HCT116 (cell line): ENCODE results near the gene INHBA. TPM values are rescaled to one million over a fixed set of nuclear protein-coding genes. Genes with fewer than 3 reads are reported as not detected.

ENCODE experiments used
- ATAC-seq: fragments of 200-7000 bp; cut with Tn5 transposase; 2 replicates; pipeline ENCODE4 v1.9.1; 2020; ENCODE audit warnings: mild to moderate bottlenecking, moderate library complexity
- BruUV-seq: library from RNA; stranded (reverse); fragments of 400-500 nt; replicated peaks from 2 replicates; lab custom pipeline; 2021; lab: Mats Ljungman, UMichigan
- CTCF ChIA-PET: fragments of 300-600 bp; sonication (Branson Sonifier 250); formaldehyde crosslinking; loops from one replicate; lab custom pipeline; 2021; ENCODE audit warnings: antibody characterized with exemption; lab: Charles Lee
- POLR2A ChIA-PET: fragments of 300-600, 350-600 bp; sonication (Branson Sonifier 250); formaldehyde crosslinking; loops from one replicate; lab custom pipeline; 2021; ENCODE audit warnings: antibody characterized with exemption; lab: Charles Lee
- RAD21 ChIA-PET, 2 experiments: fragments of 300-600 bp; sonication (Branson Sonifier 250); formaldehyde crosslinking; loops; one replicate each; lab custom pipeline; 2023; ENCODE audit warnings: low total read pairs in 2 of 2; ENCODE audit not compliant: uncharacterized antibody in 2 of 2, unreplicated experiment in 2 of 2, low non-redundant PET in 1 of 2; lab: Charles Lee
- DNase-seq: peaks from one replicate; pipeline ENCODE4 v3.0.0-alpha.2; 2010; ENCODE audit warnings: low read depth, low spot score
- H2AFZ ChIP-seq: fragments of 200-600 bp; shearing (Covaris generic), sonication (generic); 2 replicates; pipeline ENCODE4 v1.6.1; 2017; ENCODE audit warnings: low read depth, mixed run types, mixed read lengths, antibody characterized with exemption, low read length; ENCODE audit not compliant: poor library complexity, severe bottlenecking
- H3K27ac ChIP-seq: 2 replicates; pipeline ENCODE4 v1.5.1; 2012; ENCODE audit warnings: low read depth, low read length
- H3K27me3 ChIP-seq: fragments of 200-600 bp; sonication (generic); 2 replicates; pipeline ENCODE4 v1.6.1; 2016; ENCODE audit warnings: mixed run types, low read length, mixed read lengths; ENCODE audit not compliant: insufficient read depth
- H3K36me3 ChIP-seq, 2 experiments: fragments of 200-500 bp in 1 of 2; fragments of 200-600 bp in 1 of 2; sonication (Bioruptor generic) in 1 of 2; sonication (generic) in 1 of 2; 2 replicates each; pipeline versions ENCODE4 v1.5.1 to v1.6.1; 2014 to 2016; ENCODE audit warnings: low read length in 2 of 2, inconsistent platforms in 1 of 2, mixed read lengths in 1 of 2, mixed run types in 1 of 2; ENCODE audit not compliant: insufficient read depth in 2 of 2, control insufficient read depth in 1 of 2
- H3K4me1 ChIP-seq, 2 experiments: fragments of 200-600 bp in 1 of 2; sonication (generic) in 1 of 2; 2 replicates each; pipeline versions ENCODE4 v1.5.1 to v1.6.1; 2012 to 2017; ENCODE audit warnings: low read length in 2 of 2, inconsistent platforms in 1 of 2, mild to moderate bottlenecking in 1 of 2, mixed read lengths in 1 of 2, mixed run types in 1 of 2, moderate library complexity in 1 of 2; ENCODE audit not compliant: insufficient read depth in 2 of 2, control insufficient read depth in 1 of 2
- H3K4me2 ChIP-seq: fragments of 200-600 bp; sonication (generic); 2 replicates; pipeline ENCODE4 v1.6.1; 2017; ENCODE audit warnings: mixed run types, low read length, mixed read lengths
- H3K4me3 ChIP-seq, 2 experiments: fragments of 200-600 bp in 1 of 2; sonication (generic) in 1 of 2; replicated peaks in 1 of 2; 2 replicates each; pipeline ENCODE4 v1.5.1; 2011 to 2016; ENCODE audit warnings: low read length in 2 of 2, control low read depth in 1 of 2, low read depth in 1 of 2, mild to moderate bottlenecking in 1 of 2, mixed read lengths in 1 of 2, mixed run types in 1 of 2
- H3K79me2 ChIP-seq: fragments of 200-600 bp; sonication (generic); 2 replicates; pipeline ENCODE4 v1.6.1; 2017; ENCODE audit warnings: mild to moderate bottlenecking, mixed run types, low read length, moderate library complexity, mixed read lengths; ENCODE audit not compliant: insufficient read depth
- H3K9ac ChIP-seq: fragments of 200-600 bp; sonication (generic); 2 replicates; pipeline ENCODE4 v1.6.1; 2016; ENCODE audit warnings: low read length, mixed read lengths
- H3K9me2 ChIP-seq: fragments of 200-600 bp; sonication (generic), shearing (Covaris generic); 2 replicates; pipeline ENCODE4 v1.6.1; 2017; ENCODE audit warnings: mixed run types, mild to moderate bottlenecking, moderate library complexity; ENCODE audit not compliant: insufficient read depth
- H3K9me3 ChIP-seq, 2 experiments: fragments of 200-500 bp in 1 of 2; fragments of 200-600 bp in 1 of 2; sonication (Bioruptor generic) in 1 of 2; sonication (generic) in 1 of 2; 2 replicates each; pipeline ENCODE4 v1.6.1; 2014 to 2017; ENCODE audit warnings: low read length in 2 of 2, mixed read lengths in 2 of 2, inconsistent platforms in 1 of 2, low read depth in 1 of 2, mild to moderate bottlenecking in 1 of 2, mixed run types in 1 of 2, moderate library complexity in 1 of 2; ENCODE audit not compliant: control insufficient read depth in 1 of 2, insufficient read depth in 1 of 2
- H4K20me1 ChIP-seq: fragments of 200-600 bp; sonication (generic), shearing (Covaris generic); 2 replicates; pipeline ENCODE4 v1.6.1; 2017; ENCODE audit warnings: mixed run types, mild to moderate bottlenecking, moderate library complexity; ENCODE audit not compliant: insufficient read depth
- CBX3 ChIP-seq: IDR thresholded peaks from 2 replicates; pipeline ENCODE4 v1.6.1; 2012; ENCODE audit warnings: low read depth
- CEBPB ChIP-seq: IDR thresholded peaks from 2 replicates; pipeline ENCODE4 v1.6.1; 2012; ENCODE audit warnings: low read depth
- EZH2phosphoT487 ChIP-seq: fragments of 200-600 bp; IDR thresholded peaks from 2 replicates; pipeline ENCODE4 v1.6.1; 2018; ENCODE audit warnings: antibody characterized with exemption, borderline replicate concordance
- FOSL1 ChIP-seq: IDR thresholded peaks from 2 replicates; pipeline ENCODE4 v1.6.1; 2012; ENCODE audit warnings: low read depth
- JUND ChIP-seq: IDR thresholded peaks from 2 replicates; pipeline ENCODE4 v1.6.1; 2012
- POLR2A ChIP-seq: IDR thresholded peaks from 2 replicates; pipeline ENCODE4 v1.7.0; 2011; ENCODE audit warnings: borderline replicate concordance; ENCODE audit not compliant: insufficient read depth, insufficient read length; ENCODE audit errors: extremely low read depth
- POLR2AphosphoS5 ChIP-seq: IDR thresholded peaks from 2 replicates; pipeline ENCODE4 v1.6.1; 2011; ENCODE audit warnings: mild to moderate bottlenecking, low read depth, low read length, moderate library complexity
- RAD21 ChIP-seq: IDR thresholded peaks from 2 replicates; pipeline ENCODE4 v1.6.1; 2012; ENCODE audit warnings: low read depth, mild to moderate bottlenecking
- SP1 ChIP-seq: IDR thresholded peaks from 2 replicates; pipeline ENCODE4 v1.6.1; 2012; ENCODE audit warnings: low read depth
- SRF ChIP-seq: IDR thresholded peaks from 2 replicates; pipeline ENCODE4 v1.6.1; 2012; ENCODE audit warnings: low read depth
- TCF7L2 ChIP-seq: IDR thresholded peaks from 2 replicates; pipeline ENCODE4 v1.7.0; 2011; ENCODE audit warnings: borderline replicate concordance, inconsistent platforms; ENCODE audit not compliant: insufficient read depth, insufficient read length; ENCODE audit errors: extremely low read depth
- ZFX ChIP-seq: fragments of 450-650 bp; IDR thresholded peaks from 2 replicates; pipeline ENCODE4 v1.6.1; 2017
- intact Hi-C: fragments of 100-400 bp; cut with micrococcal nuclease; formaldehyde crosslinking; loops from 2 replicates; pipeline ENCODE4 v1.10.0; 2022
- total RNA-seq: library from RNA; stranded (reverse); gene quantifications from one replicate; pipeline ENCODE4 v1.2.1, GENCODE V29; 2021; ENCODE audit not compliant: unreplicated experiment
- TF ChIP-seq, protein P1 (sequence below): IDR thresholded peaks from 2 replicates; pipeline ENCODE4 v1.6.1; 2012
- TF ChIP-seq, protein P2 (sequence below): IDR thresholded peaks from 2 replicates; pipeline ENCODE4 v1.6.1; 2012

The INHBA gene
- total RNA-seq, 1 experiment from 2014 or later, result 0.10 TPM

DNA sequence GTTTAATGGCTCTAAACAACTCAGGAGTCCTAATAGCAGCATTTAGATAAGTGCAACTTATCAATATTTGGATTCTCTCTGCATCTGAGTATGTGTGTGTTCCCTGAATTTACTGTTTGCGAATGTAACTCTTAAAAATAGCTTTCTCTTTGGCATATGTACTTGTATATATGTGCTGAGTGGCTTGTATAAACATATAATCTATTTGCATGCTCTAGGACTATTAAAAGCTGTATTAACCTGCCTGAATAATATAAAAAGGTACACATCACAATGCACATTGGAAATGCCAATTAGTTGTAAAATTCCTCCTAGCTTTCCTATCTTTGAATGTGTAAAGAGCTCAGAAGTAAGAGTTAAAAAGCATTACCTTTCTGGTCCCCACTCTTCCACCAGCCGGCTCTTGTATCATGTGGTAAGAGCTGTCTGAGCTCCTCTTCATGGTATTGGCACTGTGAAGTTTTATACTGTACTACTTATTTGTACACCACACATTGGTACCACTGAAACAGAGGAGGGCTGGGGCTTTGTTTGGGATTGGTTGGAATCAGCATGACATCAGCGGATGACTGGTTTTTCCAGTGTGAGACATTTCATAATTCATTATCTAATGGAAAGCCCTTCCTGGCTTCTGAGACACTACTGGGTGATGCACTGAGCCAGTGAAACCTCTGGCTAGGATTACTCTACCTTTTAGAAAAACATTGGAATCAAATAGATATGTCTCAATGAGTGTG, at the start of gene INHBA (continued):
- no peak for TF ChIP-seq SP1

DNA sequence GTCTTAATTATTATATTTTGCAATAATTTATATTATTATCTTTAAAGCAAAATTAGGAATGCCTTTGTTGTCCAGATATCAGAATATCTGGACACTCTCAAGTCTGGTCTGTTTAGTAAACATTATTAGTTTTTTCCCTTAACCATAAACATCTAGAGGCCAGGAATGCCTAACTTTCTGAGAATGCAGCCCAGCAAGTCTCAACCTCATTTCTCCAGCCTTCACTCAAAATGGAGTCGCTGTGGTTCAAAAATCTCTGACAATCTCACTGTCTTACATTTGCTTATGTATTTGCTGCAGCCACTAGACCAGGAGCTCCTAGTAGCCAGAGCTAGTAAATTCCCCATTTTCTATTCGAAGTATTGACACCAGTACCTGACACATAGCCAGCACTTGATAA, 49.7 kb upstream of the INHBA start:
- H3K9me2 ChIP-seq, result no peaks in the 10 kb centered on the region
- no peaks in the 10 kb centered on the region for H3K27me3 ChIP-seq
- no peaks in the 10 kb centered on the region for H3K79me2 ChIP-seq
- DNase-seq, result no peak
- H3K4me1 ChIP-seq, result no peaks in the 10 kb centered on the region
- 0 out of 4 replicates have a peak, but pooled peaks cover 0 to 4% of the 10 kb centered on the region in 2 experiments for H3K9me3 ChIP-seq
- no peak overlapping the region for H2AFZ ChIP-seq
- H3K27ac ChIP-seq, result no peak overlapping the region
- ChIA-PET POLR2A (no interaction called here), RAD21 (no interaction called here), CTCF (no interaction called here)
- H3K36me3 ChIP-seq, result no peaks in the 10 kb centered on the region
- H3K4me2 ChIP-seq, result no peak overlapping the region
- H3K9ac ChIP-seq, result no peak overlapping the region
- TF ChIP-seq ZFX (no peak), EZH2phosphoT487 (no peak), POLR2AphosphoS5 (no peak), TCF7L2 (no peak), SRF (no peak), JUND (no peak), RAD21 (no peak), FOSL1 (no peak), POLR2A (no peak), CEBPB (no peak), CBX3 (no peak)
- TF ChIP-seq, protein P1, sequence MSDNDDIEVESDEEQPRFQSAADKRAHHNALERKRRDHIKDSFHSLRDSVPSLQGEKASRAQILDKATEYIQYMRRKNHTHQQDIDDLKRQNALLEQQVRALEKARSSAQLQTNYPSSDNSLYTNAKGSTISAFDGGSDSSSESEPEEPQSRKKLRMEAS, result no peak
- TF ChIP-seq, protein P2, sequence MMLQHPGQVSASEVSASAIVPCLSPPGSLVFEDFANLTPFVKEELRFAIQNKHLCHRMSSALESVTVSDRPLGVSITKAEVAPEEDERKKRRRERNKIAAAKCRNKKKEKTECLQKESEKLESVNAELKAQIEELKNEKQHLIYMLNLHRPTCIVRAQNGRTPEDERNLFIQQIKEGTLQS, result no peak
- no peak for ATAC-seq
- H3K4me3 ChIP-seq, result no peak overlapping the region
- H4K20me1 ChIP-seq, result no peaks in the 10 kb centered on the region
- intact Hi-C loops, result loop anchor here (10.0 kb wide), 1 partner anchor 62 kb away; no protein-coding TSS in a partner anchor
- no TSS peak for BruUV-seq
